K562 (cell line): Measurements from ENCODE around the gene SCRN3. TPM values are rescaled to one million over a fixed set of nuclear protein-coding genes. Genes with fewer than 3 reads are reported as not detected.
A peak's percentile ranks its signal among the peaks of the same experiment; 100 is the strongest.

ENCODE experiments used
- CCNT2 ChIP-seq: IDR thresholded peaks from 2 replicates; pipeline ENCODE4 v1.6.1; 2011; ENCODE audit warnings: borderline replicate concordance, low read depth, mild to moderate bottlenecking, moderate library complexity, mixed read lengths, low read length; ENCODE audit not compliant: insufficient read length; ENCODE audit errors: extremely low read depth
- CREB3L1 ChIP-seq: fragments of 450-650 bp; IDR thresholded peaks from 2 replicates; pipeline ENCODE4 v1.6.1; 2014; ENCODE audit warnings: low read depth, mild to moderate bottlenecking, moderate library complexity, borderline replicate concordance
- CTBP1 ChIP-seq: fragments of 450-650 bp; IDR thresholded peaks from 2 replicates; pipeline ENCODE4 v1.6.1; 2016; ENCODE audit warnings: borderline replicate concordance
- ELF1 ChIP-seq: fragments of 200-800 bp; sonication (Bioruptor generic); IDR thresholded peaks from 2 replicates; pipeline ENCODE4 v1.6.1; 2016; ENCODE audit warnings: missing genetic modification characterization, missing compliant biosample characterization
- FOXJ2 ChIP-seq: fragments of 200-800 bp; sonication (Bioruptor generic); IDR thresholded peaks from 2 replicates; pipeline ENCODE4 v1.6.1; 2016; ENCODE audit warnings: missing genetic modification characterization, missing compliant biosample characterization
- FOXK2 ChIP-seq, 2 experiments: fragments of 450-650 bp; IDR thresholded peaks in 1 of 2; conservative IDR thresholded peaks in 1 of 2; 2 replicates each; pipeline ENCODE4 v1.6.1; 2016; ENCODE audit warnings: low read depth in 2 of 2, mild to moderate bottlenecking in 1 of 2
- GABPA ChIP-seq: fragments of 200-800 bp; sonication (Bioruptor generic); conservative IDR thresholded peaks from 2 replicates; pipeline ENCODE4 v1.6.1; 2016; ENCODE audit warnings: low read depth, missing genetic modification characterization, missing compliant biosample characterization
- MBD2 ChIP-seq: sonication (generic); IDR thresholded peaks from 2 replicates; pipeline ENCODE4 v1.6.1; 2016; ENCODE audit warnings: low read depth, borderline replicate concordance
- NBN ChIP-seq: fragments of 450-650 bp; IDR thresholded peaks from 2 replicates; pipeline ENCODE4 v1.6.1; 2016; ENCODE audit warnings: low read depth, mild to moderate bottlenecking
- NFATC3 ChIP-seq: fragments of 450-650 bp; IDR thresholded peaks from 2 replicates; pipeline ENCODE4 v1.6.1; 2017; ENCODE audit warnings: mild to moderate bottlenecking
- NR0B1 ChIP-seq: fragments of 450-650 bp; IDR thresholded peaks from one replicate; pipeline ENCODE4 v1.6.1; 2018; ENCODE audit warnings: mild to moderate bottlenecking, moderate library complexity; ENCODE audit not compliant: partially characterized antibody
- PHF20 ChIP-seq: fragments of 450-650 bp; IDR thresholded peaks from 2 replicates; pipeline ENCODE4 v1.6.1; 2018; ENCODE audit not compliant: partially characterized antibody
- POLR2B ChIP-seq: fragments of 450-650 bp; IDR thresholded peaks from 2 replicates; pipeline ENCODE4 v1.6.1; 2018; ENCODE audit warnings: low read depth; ENCODE audit not compliant: partially characterized antibody
- SAFB2 ChIP-seq: fragments of 200-400 bp; formaldehyde crosslinking; IDR thresholded peaks from 2 replicates; pipeline ENCODE4 v1.6.1; 2018; ENCODE audit warnings: borderline replicate concordance, low read length, low read depth, moderate library complexity; ENCODE audit not compliant: severe bottlenecking
- SMARCE1 ChIP-seq: fragments of 450-650 bp; IDR thresholded peaks from 2 replicates; pipeline ENCODE4 v1.7.1; 2016; ENCODE audit warnings: mild to moderate bottlenecking
- SOX6 ChIP-seq: fragments of 450-650 bp; IDR thresholded peaks from 2 replicates; pipeline ENCODE4 v1.6.1; 2014; ENCODE audit warnings: mild to moderate bottlenecking
- STAT5B ChIP-seq: fragments of 250-450 bp; sonication (Bioruptor Pico); IDR thresholded peaks from 2 replicates; pipeline ENCODE4 v1.8.0; 2021; ENCODE audit warnings: mild to moderate bottlenecking, inconsistent platforms
- TAF9B ChIP-seq: fragments of 450-650 bp; IDR thresholded peaks from 2 replicates; pipeline ENCODE4 v1.6.1; 2018; ENCODE audit warnings: mild to moderate bottlenecking; ENCODE audit not compliant: partially characterized antibody
- TCF7 ChIP-seq: sonication (generic); IDR thresholded peaks from 2 replicates; pipeline ENCODE4 v1.6.1; 2016; ENCODE audit warnings: antibody characterized with exemption, borderline replicate concordance
- ZC3H8 ChIP-seq: fragments of 450-650 bp; IDR thresholded peaks from 2 replicates; pipeline ENCODE4 v1.6.1; 2017
- ZFP1 ChIP-seq: fragments of 450-650 bp; formaldehyde crosslinking; IDR thresholded peaks from 2 replicates; pipeline ENCODE4 v1.4.0; 2020; ENCODE audit warnings: mild to moderate bottlenecking, mixed read lengths
- ZNF184 ChIP-seq: sonication (generic); formaldehyde crosslinking; IDR thresholded peaks from 2 replicates; pipeline ENCODE4 v1.5.0; 2020; ENCODE audit warnings: missing genetic modification reagents
- ZNF3 ChIP-seq: fragments of 250-450 bp; sonication (Bioruptor Pico); IDR thresholded peaks from 2 replicates; pipeline ENCODE4 v1.5.0; 2021; ENCODE audit warnings: mild to moderate bottlenecking, moderate library complexity
- ZNF695 ChIP-seq: fragments of 450-650 bp; formaldehyde crosslinking; IDR thresholded peaks from 2 replicates; pipeline ENCODE4 v1.4.0; 2020; ENCODE audit warnings: mild to moderate bottlenecking, moderate library complexity
- polyA plus RNA-seq, 8 experiments: library from polyadenylated mRNA; depleted of rRNA in 4 of 8; stranded (reverse) in 5 of 8; unstranded in 3 of 8; fragments of >200 nt; fragmentation: Nextera tagmentation in 2 of 8; fragmentation: Illumina TruSeq in 1 of 8; extraction: Ambion mirVana in 2 of 8; extraction: Trizol in 1 of 8; gene quantifications; 2 replicates each; pipeline versions ENCODE4 v1.2.1 to v1.2.3, GENCODE V29; 2011 to 2014; ENCODE audit warnings: inconsistent platforms in 1 of 8, missing spikeins in 1 of 8
- total RNA-seq, 7 experiments: library from RNA; depleted of rRNA in 6 of 7; stranded (reverse); fragments of >200 nt in 6 of 7; fragmentation: Illumina TruSeq in 2 of 7; extraction: Trizol in 2 of 7; gene quantifications; 2 replicates each; pipeline versions ENCODE4 v1.2.1 to v1.2.3, GENCODE V29; 2011 to 2021; ENCODE audit warnings: low replicate concordance in 1 of 7
- TF ChIP-seq, protein P1 (sequence below): sonication (generic); formaldehyde crosslinking; IDR thresholded peaks from 2 replicates; pipeline ENCODE4 v1.8.1; 2023; ENCODE audit warnings: mild to moderate bottlenecking, missing genetic modification reagents

SCRN3 gene
- total and polyA plus RNA-seq, 9 of the 15 experiments (the other 6 are each of a cell fraction or from before 2014, with no cell fraction given): 7.7 to 21.8 (median 20.0) TPM

- TF ChIP-seq SAFB2 (no peak), TAF9B (peak; percentile 71), PHF20 (peak; percentile 97), POLR2B (peak; percentile 84), FOXJ2 (tag) (peak; percentile 87; the same call in 1 of the 2 replicates), NBN (peak; percentile 74; the same call in 1 of the 2 replicates), ZNF184 (CRISPR knock-in tag) (no peak), NR0B1 (no peak), ZNF695 (CRISPR knock-in tag) (no peak), ZFP1 (CRISPR knock-in tag) (no peak), CCNT2 (peak; percentile 48), SOX6 (0 out of 2 replicates have a peak, but pooled peaks have one; percentile 9), CTBP1 (peak; percentile 85; the same call in 1 of the 2 replicates), SMARCE1 (peak; percentile 15; the same call in 1 of the 2 replicates), CREB3L1 (peak; percentile 89), ELF1 (tag) (peak; percentile 91), FOXK2 (conservative IDR thresholded peaks at IDR 0.05 in 1 of 2, IDR thresholded peaks at IDR 0.05 in 1 of 2; ENCODE audit: low read depth in 2 of 2) (peak; percentile 97 to 99), TCF7 (peak; percentile 61; the same call in 1 of the 2 replicates), ZC3H8 (no peak), GABPA (tag) (peak; percentile 99), MBD2 (peak; percentile 63), ZNF3 (CRISPR knock-in tag) (no peak), NFATC3 (peak; percentile 75), STAT5B (CRISPR knock-in tag) (no peak)
- TF ChIP-seq, protein P1, sequence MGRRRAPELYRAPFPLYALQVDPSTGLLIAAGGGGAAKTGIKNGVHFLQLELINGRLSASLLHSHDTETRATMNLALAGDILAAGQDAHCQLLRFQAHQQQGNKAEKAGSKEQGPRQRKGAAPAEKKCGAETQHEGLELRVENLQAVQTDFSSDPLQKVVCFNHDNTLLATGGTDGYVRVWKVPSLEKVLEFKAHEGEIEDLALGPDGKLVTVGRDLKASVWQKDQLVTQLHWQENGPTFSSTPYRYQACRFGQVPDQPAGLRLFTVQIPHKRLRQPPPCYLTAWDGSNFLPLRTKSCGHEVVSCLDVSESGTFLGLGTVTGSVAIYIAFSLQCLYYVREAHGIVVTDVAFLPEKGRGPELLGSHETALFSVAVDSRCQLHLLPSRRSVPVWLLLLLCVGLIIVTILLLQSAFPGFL (CRISPR knock-in tag): no peak
These were observed at the start of gene SCRN3 (continued) for GRCh38 chr2:174395284-174395968.
